Smooth muscle cell (in vitro differentiated cells): ENCODE results near the gene CRMP1. TPM values are rescaled to one million over a fixed set of nuclear protein-coding genes. Genes with fewer than 3 reads are reported as not detected.

Experiments used
- DNase-seq: peaks from one replicate; lab custom pipeline; 2025; ENCODE audit not compliant: unreplicated experiment; lab: John Stamatoyannopoulos, UW
- H2AFZ ChIP-seq: fragments of 200-600 bp; sonication (generic); 2 replicates; pipeline ENCODE4 v1.6.0; 2016; ENCODE audit warnings: antibody characterized with exemption, low read depth, mild to moderate bottlenecking
- H3F3A ChIP-seq: fragments of 200-600 bp; sonication (generic); 2 replicates; pipeline ENCODE4 v1.6.0; 2017; ENCODE audit warnings: antibody characterized with exemption, low read depth
- H3K27ac ChIP-seq: fragments of 200-600 bp; sonication (generic); 2 replicates; pipeline ENCODE4 v1.5.1; 2016; ENCODE audit warnings: low read depth, mild to moderate bottlenecking
- H3K27me3 ChIP-seq: fragments of 200-600 bp; sonication (generic); 2 replicates; pipeline ENCODE4 v1.6.1; 2016; ENCODE audit warnings: low read depth, mild to moderate bottlenecking
- H3K36me3 ChIP-seq: fragments of 200-600 bp; sonication (generic); 2 replicates; pipeline ENCODE4 v1.5.1; 2016; ENCODE audit warnings: low read depth
- H3K4me1 ChIP-seq: fragments of 200-600 bp; sonication (generic); 2 replicates; pipeline ENCODE4 v1.5.1; 2016; ENCODE audit warnings: low read depth
- H3K4me2 ChIP-seq: fragments of 200-600 bp; sonication (generic); 2 replicates; pipeline ENCODE4 v1.6.0; 2016; ENCODE audit warnings: mild to moderate bottlenecking
- H3K4me3 ChIP-seq: fragments of 200-600 bp; sonication (generic); 2 replicates; pipeline ENCODE4 v1.5.1; 2016; ENCODE audit warnings: mild to moderate bottlenecking
- H3K79me2 ChIP-seq: fragments of 200-600 bp; sonication (generic); 2 replicates; pipeline ENCODE4 v1.6.0; 2016; ENCODE audit warnings: low read depth, mild to moderate bottlenecking
- H3K9ac ChIP-seq: fragments of 200-600 bp; sonication (generic); 2 replicates; pipeline ENCODE4 v1.6.0; 2016; ENCODE audit warnings: low read depth
- H3K9me3 ChIP-seq: fragments of 200-600 bp; sonication (generic); replicated peaks from 2 replicates; pipeline ENCODE4 v1.5.1; 2016; ENCODE audit warnings: low read depth
- H4K20me1 ChIP-seq: fragments of 200-600 bp; sonication (generic); 2 replicates; pipeline ENCODE4 v1.6.0; 2016; ENCODE audit warnings: low read depth
- CTCF ChIP-seq: fragments of 200-600 bp; sonication (generic); IDR thresholded peaks from 2 replicates; pipeline ENCODE4 v1.5.1; 2017; ENCODE audit warnings: borderline replicate concordance, mild to moderate bottlenecking, antibody characterized with exemption; ENCODE audit not compliant: insufficient read depth, poor library complexity, severe bottlenecking
- WGBS: methylation state at CpG from one replicate; pipeline ENCODE4 v1.1.7; 2016; ENCODE audit warnings: low lambda C conversion rate; 5-methylcytosine and 5-hydroxymethylcytosine counted together
- polyA plus RNA-seq: library from polyadenylated mRNA; unstranded; fragments of >200 nt; fragmentation: Nextera tagmentation; extraction: Ambion mirVana; gene quantifications from 2 replicates; pipeline ENCODE4 v1.2.1, GENCODE V29; 2016
- total RNA-seq: library from RNA; depleted of rRNA; stranded (reverse); fragments of >200 nt; gene quantifications from 2 replicates; pipeline ENCODE4 v1.2.3, GENCODE V29; 2014

The CRMP1 gene
- total and polyA plus RNA-seq, 2 experiments from 2014 or later = 12.5 to 18.6 TPM

GRCh38 chr4:5918331-5918985, 25.6 kb upstream of the CRMP1 start:
- H3K27me3 ChIP-seq = no peaks in the 10 kb centered on the region
- no peaks in the 10 kb centered on the region for H3F3A ChIP-seq
- H2AFZ ChIP-seq = no peak overlapping the region
- no peaks in the 10 kb centered on the region for H3K9me3 ChIP-seq
- no peaks in the 10 kb centered on the region for H4K20me1 ChIP-seq
- no peak overlapping the region for H3K4me3 ChIP-seq
- no peak overlapping the region for H3K9ac ChIP-seq
- H3K27ac ChIP-seq = no peak overlapping the region
- no peak for DNase-seq
- WGBS = 73% methylated on average over 8 of the region's 8 CpGs
- no peaks in the 10 kb centered on the region for H3K36me3 ChIP-seq
- no peaks in the 10 kb centered on the region for H3K79me2 ChIP-seq
- no peak overlapping the region for H3K4me2 ChIP-seq
- H3K4me1 ChIP-seq = no peaks in the 10 kb centered on the region
- TF ChIP-seq CTCF = no peak

- no peak for DNase-seq
- Histone ChIP-seq H3K27ac (no peak overlapping the region), H3F3A (no peaks in the 10 kb centered on the region), H3K36me3 (no peaks in the 10 kb centered on the region), H3K4me3 (no peak overlapping the region), H3K79me2 (no peaks in the 10 kb centered on the region), H3K9ac (no peak overlapping the region), H3K4me1 (no peaks in the 10 kb centered on the region), H3K4me2 (no peak overlapping the region), H3K27me3 (no peaks in the 10 kb centered on the region), H4K20me1 (no peaks in the 10 kb centered on the region), H2AFZ (no peak overlapping the region), H3K9me3 (no peaks in the 10 kb centered on the region)
- TF ChIP-seq CTCF = no peak
- 93% methylated on average over 11 of the region's 11 CpGs for WGBS
Measured at GRCh38 chr4:5917672-5918071, 24.8 kb upstream of the CRMP1 start.

GRCh38 chr4:5916229-5916628, 23.3 kb upstream of the CRMP1 start:
- H3K4me3 ChIP-seq = no peak overlapping the region
- no peak for TF ChIP-seq CTCF

GRCh38 chr4:5913454-5913853, 20.6 kb upstream of the CRMP1 start:
- Histone ChIP-seq H3F3A (no peaks in the 10 kb centered on the region), H3K79me2 (no peaks in the 10 kb centered on the region), H3K27ac (no peak overlapping the region), H3K9ac (no peak overlapping the region), H3K36me3 (no peaks in the 10 kb centered on the region), H4K20me1 (no peaks in the 10 kb centered on the region), H3K4me3 (no peak overlapping the region), H3K4me2 (no peak overlapping the region), H3K9me3 (no peaks in the 10 kb centered on the region), H3K4me1 (no peaks in the 10 kb centered on the region), H3K27me3 (no peaks in the 10 kb centered on the region), H2AFZ (no peak overlapping the region)
- 82% methylated on average over 7 of the region's 7 CpGs for WGBS
- DNase-seq = no peak
- TF ChIP-seq CTCF = no peak

More at GRCh38 chr4:5916229-5916628, 23.3 kb upstream of the CRMP1 start:
- Histone ChIP-seq H3K4me1 (no peaks in the 10 kb centered on the region), H3K36me3 (no peaks in the 10 kb centered on the region), H4K20me1 (no peaks in the 10 kb centered on the region), H3K79me2 (no peaks in the 10 kb centered on the region), H3K27me3 (no peaks in the 10 kb centered on the region), H2AFZ (no peak overlapping the region), H3K9me3 (no peaks in the 10 kb centered on the region), H3K4me2 (no peak overlapping the region), H3K27ac (no peak overlapping the region), H3K9ac (no peak overlapping the region), H3F3A (no peaks in the 10 kb centered on the region)
- WGBS = 70% methylated on average over 3 of the region's 3 CpGs
- no peak for DNase-seq
